DOHH2 (cell line): Measurements from ENCODE around the gene IL12A.

Experiments used
- CTCF ChIP-seq: fragments of 200-600 bp; sonication (generic); IDR thresholded peaks from one replicate; pipeline ENCODE4 v1.5.1; 2014; ENCODE audit warnings: antibody characterized with exemption, mild to moderate bottlenecking, low read depth, low read length; ENCODE audit not compliant: poor library complexity, severe bottlenecking
- EZH2phosphoT487 ChIP-seq: fragments of 200-600 bp; sonication (generic); IDR thresholded peaks from 2 replicates; pipeline ENCODE4 v1.6.1; 2017; ENCODE audit warnings: borderline replicate concordance, mild to moderate bottlenecking, antibody characterized with exemption, low read length, moderate library complexity, mixed read lengths

DNA sequence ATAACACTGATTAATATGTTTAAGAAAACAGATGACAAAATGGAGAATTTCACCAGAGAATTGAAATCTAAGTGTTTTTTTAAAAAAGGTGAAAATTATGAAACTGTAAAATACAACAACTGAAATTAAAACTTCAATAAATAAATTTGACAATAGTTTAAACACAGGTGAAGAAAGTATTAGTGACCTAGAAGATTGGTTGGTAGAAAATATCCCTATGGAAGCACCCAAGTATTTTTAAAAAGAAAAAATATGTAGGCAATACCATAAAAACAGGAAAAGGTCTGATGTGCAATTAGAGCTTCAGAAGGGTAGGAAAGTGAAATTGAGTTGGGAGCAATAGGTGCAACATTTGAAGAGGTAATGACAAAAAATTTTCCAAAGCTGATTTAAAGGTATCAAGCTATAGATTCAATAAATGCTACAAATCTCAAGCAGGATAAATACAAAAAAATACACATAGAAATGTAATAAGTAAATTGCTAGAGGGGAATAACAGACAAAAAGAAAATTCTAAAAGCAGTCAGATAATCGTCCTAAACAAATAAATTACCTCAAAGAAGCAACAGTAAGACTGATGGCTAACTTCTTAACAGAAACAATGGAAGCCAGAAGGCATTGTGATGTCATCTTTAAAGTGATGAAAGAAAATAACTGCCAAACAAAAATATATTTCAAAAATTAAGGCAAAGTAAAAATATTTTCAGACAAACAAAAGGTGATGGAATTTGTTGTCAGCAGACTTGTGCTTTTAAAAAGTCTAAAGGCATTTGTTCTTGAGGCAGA lies 9.5 kb upstream of the IL12A start:
- TF ChIP-seq CTCF (no peak), EZH2phosphoT487 (no peak)
